ENCODE results near the gene RGSL1.

The RGSL1 gene

GRCh38 chr1:182555493-182555892 lies 105.5 kb downstream of the RGSL1 start:
- no peak for DNase-seq

DNA sequence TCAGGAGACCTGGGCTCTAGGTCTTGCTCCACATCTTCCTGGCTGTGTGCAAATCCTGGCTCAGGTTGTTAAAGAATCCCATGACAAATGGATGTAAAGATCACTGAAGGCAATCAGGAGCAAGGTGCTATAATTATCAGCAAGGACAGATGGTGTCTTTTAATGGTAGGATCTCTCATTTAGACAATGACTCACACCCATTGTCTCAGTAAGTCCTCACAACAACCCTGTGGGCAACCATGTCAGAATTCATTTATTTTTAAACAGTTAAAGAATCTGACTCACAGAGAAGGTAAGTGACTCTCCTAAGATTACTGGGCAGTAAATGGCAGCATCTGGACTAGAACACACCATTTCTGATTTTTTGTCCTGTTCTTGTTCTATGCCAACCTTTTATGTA lies 106.3 kb downstream of the RGSL1 start:
- DNase-seq: no peak

- no peak for DNase-seq
Observed at GRCh38 chr1:182560392-182560984, 110.5 kb downstream of the RGSL1 start.

- DNase-seq: no peak
Observed at GRCh38 chr1:182561456-182561855, 111.5 kb downstream of the RGSL1 start.

DNA sequence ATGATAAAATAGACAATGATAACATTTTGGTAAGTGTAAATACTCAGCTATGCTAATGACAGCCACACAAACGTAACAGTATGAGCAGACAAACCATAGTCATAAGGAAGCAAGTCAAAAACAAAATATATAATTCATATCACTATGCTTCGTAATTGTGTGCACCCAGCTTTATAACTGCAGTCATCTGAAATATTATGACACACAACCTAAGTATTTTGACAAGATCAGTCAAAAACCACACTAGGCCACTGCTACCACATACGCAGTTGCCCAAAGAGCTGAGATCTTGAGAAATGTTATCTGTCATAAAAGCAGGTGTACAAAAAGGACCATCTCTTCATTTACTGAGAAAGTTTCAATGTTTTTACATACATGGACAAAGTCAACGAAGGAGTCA lies 113.1 kb downstream of the RGSL1 start:
- no peak for DNase-seq

- DNase-seq: no peak
Observed at GRCh38 chr1:182564406-182565004, 114.6 kb downstream of the RGSL1 start.

DNA sequence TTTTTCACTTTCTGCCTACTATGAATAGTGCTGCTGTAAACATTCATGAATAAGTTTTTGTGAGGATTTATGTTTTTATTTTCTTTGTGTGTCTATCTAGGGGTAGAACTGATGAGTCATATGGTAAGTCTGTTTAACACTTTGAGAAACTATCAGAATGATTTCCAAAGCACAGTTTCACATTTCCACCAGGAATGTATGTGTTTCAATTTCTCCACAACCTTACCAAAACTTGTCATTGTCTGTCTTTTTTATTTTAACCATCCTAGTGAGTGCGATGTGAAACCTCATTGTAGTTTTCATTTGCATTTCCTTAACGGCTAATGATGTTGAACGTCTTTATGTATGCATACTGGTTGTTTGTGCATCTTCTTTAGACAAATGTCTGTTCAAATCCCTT lies 115.6 kb downstream of the RGSL1 start:
- DNase-seq: no peak

- no peak for DNase-seq
Observed at GRCh38 chr1:182567629-182568028, 117.7 kb downstream of the RGSL1 start.

DNA sequence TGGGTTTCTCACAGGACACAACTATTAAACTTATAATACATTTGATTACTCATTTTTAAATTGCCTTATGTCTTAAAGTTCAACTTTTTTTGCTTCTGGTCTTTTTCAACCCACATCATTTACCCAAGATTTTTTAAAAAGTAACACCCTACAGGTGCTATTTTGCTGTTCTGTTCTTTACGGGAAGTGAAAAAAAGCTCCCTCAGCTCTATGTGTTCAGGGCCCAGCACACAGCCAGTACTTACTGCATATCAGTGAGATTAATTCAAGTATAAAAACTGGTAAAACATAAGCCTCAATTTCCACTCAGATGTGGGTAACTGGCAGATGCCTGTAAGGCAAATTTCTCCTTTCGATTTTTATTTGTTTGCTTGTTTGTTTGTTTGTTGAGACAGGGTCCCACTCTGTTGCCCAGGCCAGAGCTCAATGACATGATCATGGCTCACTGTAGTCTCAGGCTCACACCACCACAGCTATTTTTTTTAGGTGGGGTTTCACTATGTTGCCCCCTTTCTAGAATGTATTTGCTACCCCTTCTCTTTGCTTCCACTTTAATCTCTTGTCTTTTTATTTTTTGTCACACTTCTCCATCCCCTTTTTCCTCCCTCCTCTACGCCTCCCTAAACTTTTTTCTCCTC lies 118.8 kb downstream of the RGSL1 start:
- DNase-seq: no peak

GRCh38 chr1:182569939-182570610 lies 120.1 kb downstream of the RGSL1 start:
- DNase-seq: no peak

DNA sequence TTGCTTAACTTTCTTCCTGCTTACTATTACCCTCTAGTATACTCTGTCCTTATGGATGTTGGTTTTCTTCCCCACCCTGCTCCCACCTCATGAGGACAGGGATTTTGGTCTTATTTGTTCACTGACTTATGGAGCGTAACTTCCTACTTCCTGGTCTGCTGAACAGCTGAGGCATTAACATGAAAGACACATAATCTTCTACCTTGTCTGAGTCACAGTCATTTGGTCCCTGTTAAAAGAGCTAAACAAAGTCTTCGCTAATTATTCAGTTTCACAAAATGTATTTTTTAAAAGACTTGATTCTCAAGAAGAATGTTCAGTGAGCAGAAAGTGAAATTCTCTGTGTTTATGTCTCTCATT lies 120.6 kb downstream of the RGSL1 start:
- no peak for DNase-seq

- no peak for DNase-seq
Observed at GRCh38 chr1:182574156-182574555, 124.2 kb downstream of the RGSL1 start.

DNA sequence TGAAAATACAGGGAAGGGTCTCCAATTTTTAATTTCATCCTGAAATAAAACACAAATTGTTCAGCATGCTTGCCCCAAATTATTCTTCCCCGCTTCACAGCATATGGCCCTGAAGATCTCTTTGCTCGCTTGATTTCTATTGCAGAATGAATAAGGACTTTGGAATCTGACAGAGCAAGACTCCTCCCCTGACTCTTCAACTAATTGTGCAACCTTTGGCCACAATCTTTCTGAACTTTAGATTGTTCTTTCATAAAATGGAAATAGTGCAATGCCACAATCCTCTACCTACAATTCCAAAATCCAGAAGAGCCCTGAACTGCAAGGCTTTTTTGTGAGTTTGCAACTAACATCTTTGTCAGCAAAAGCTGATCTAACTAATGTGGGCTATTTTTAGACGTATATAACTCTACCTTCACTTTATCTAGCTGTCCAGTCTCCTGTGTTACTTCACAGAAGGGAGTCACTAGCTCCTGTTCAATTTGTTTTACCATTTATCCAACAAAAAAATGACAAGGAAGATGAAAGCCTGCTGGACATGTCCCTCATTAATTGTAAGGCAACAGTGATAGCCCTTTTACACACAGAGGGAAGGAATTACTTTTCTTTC lies 125.7 kb downstream of the RGSL1 start:
- no peak for DNase-seq

GRCh38 chr1:182580736-182581135 lies 130.8 kb downstream of the RGSL1 start:
- no peak for DNase-seq

DNA sequence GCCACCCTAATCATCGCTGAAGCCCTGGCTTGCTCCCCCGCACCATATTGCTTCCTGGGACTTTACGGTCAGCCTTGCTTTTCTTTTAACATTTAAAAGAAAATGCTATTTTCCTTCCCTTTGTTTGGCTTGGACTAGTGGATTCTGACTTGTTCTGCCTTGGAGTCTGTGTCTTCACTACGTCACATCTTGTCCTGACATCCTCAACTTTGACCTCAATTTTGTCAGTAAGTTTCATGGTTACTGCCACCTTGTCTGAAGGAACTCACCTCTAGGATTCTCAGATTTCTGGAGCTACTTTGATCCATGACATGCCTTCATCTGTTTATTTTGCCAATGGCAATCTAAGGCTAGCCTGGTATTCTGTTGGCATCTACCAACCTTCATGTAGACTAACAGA lies 134.8 kb downstream of the RGSL1 start:
- no peak for DNase-seq

DNA sequence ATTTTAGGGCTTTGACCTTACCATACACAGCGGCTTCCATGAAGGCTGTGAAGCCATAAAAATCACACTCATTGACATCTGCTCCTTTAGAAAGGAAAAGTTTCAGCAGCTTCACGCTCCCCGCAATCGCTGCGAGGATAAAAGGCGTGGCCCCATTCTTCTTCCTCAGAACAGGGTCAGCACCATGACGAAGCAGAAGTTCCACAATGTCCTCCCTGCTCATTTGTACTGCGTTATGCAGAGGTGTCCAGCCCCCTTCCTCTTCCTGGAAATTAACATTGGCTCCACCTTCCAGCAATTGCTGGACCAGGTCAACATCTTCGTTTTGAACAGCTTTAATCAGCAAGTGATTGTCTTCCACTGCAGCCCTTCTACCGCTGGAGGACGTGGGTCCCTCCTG lies 136.4 kb downstream of the RGSL1 start:
- no peak for DNase-seq

DNA sequence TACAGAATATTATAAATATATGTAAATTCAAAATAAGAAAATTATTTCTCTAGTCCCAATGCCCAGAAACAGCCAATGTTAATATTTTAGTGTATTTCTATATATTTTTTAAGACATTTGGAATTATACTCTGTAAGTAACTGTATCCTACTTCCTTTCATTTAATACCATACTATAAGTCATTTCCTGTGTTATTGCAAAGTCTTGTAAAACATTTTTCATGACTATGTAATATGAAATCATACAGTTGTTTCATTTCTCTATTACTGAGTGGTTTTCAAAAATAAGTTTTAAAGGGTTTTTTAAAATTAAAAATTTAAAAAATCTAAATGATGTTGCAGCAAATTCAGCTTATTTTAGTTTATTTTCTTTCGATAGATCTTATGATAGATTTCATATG lies 137.1 kb downstream of the RGSL1 start:
- DNase-seq: no peak

GRCh38 chr1:182587666-182588499 lies 137.9 kb downstream of the RGSL1 start:
- DNase-seq: no peak

- DNase-seq: no peak
Observed at GRCh38 chr1:182588500-182589396, 138.8 kb downstream of the RGSL1 start, which contains the start of gene RNASEL. Gene RNASEL, minus strand, starts transcription at chr1:182589256. Its CDS starts 2,450 bp downstream, at chr1:182586806.

GRCh38 chr1:182589520-182589919 lies 139.6 kb downstream of the RGSL1 start:
- no peak for DNase-seq

DNA sequence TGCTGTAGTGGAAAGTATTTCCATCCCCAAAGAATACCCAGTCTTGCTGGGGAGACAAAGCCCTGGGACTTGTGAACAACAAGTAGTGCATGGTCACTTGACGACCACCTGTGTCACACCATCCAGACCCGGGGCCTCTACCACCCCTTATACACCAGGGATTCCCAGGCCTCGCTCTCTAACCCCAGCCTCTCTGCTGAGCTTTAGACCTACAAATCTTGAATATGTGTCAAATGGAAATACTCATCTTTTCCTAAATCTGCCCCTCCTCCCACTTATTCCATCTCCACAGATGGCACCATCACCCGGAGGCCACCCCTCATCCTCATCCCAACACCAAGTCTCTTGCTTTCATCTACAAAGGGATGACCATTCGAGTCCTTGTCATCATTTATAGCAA lies 140.0 kb downstream of the RGSL1 start:
- no peak for DNase-seq

All from SIG-M5 (cell line).